Breast epithelium (tissue), 4 donors: ENCODE results near the gene FLNB. TPM values are rescaled to one million over a fixed set of nuclear protein-coding genes. Genes with fewer than 3 reads are reported as not detected.

Experiments
- DNase-seq, 2 donors: peaks; one replicate each; pipeline ENCODE4 v3.0.0-alpha.2; 2019; ENCODE audit warnings: low spot score in 2 of 2
- H3K27ac ChIP-seq, 2 donors: fragments of 200-600 bp; sonication (generic) in 1 of 2; one replicate each; pipeline ENCODE4 v1.5.1; 2016 to 2019; ENCODE audit warnings: mild to moderate bottlenecking in 1 of 2
- H3K27me3 ChIP-seq, 2 donors: fragments of 200-600 bp; sonication (generic) in 1 of 2; one replicate each; pipeline versions ENCODE4 v1.5.1 to v1.6.0; 2017 to 2019; ENCODE audit warnings: control low read depth in 1 of 2, mild to moderate bottlenecking in 1 of 2
- H3K36me3 ChIP-seq: fragments of 200-600 bp; one replicate; pipeline ENCODE4 v1.5.1; 2019
- H3K4me1 ChIP-seq, 2 donors: fragments of 200-600 bp; sonication (generic); one replicate each; pipeline ENCODE4 v1.5.1; 2016 to 2019; ENCODE audit warnings: control low read depth in 1 of 2
- H3K4me3 ChIP-seq, 3 donors: fragments of 200-600 bp; sonication (generic); 1 replicate in 2 of 3; 2 replicates in 1 of 3; pipeline ENCODE4 v1.5.1; 2016 to 2019; ENCODE audit warnings: mild to moderate bottlenecking in 3 of 3, moderate library complexity in 2 of 3
- H3K9me3 ChIP-seq, 2 donors: fragments of 200-600 bp; sonication (generic) in 1 of 2; one replicate each; pipeline ENCODE4 v1.5.1; 2016 to 2019; ENCODE audit warnings: control low read depth in 1 of 2
- POLR2A ChIP-seq: fragments of 450-650 bp; IDR thresholded peaks from one replicate; pipeline ENCODE4 v1.6.1; 2016; ENCODE audit warnings: antibody characterized with exemption, mild to moderate bottlenecking, moderate library complexity
- POLR2AphosphoS5 ChIP-seq, 3 donors: sonication (generic); formaldehyde crosslinking; IDR thresholded peaks; one replicate each; pipeline ENCODE4 v1.6.1; 2017; ENCODE audit warnings: antibody characterized with exemption in 3 of 3
- intact Hi-C: fragments of 100-400 bp; cut with DNase I; formaldehyde crosslinking; loops from one replicate; pipeline ENCODE4 v1.15.1; 2023; ENCODE audit warnings: low total_unique reads
- total RNA-seq, 3 donors: library from RNA; depleted of rRNA; stranded (reverse); fragments of >200 nt; gene quantifications; one replicate each; pipeline ENCODE4 v1.1.0, GENCODE V29; 2016
- TF ChIP-seq, protein P1 (sequence below), 3 donors: fragments of 450-650 bp; IDR thresholded peaks; one replicate each; pipeline ENCODE4 v1.5.1; 2016 to 2017; ENCODE audit warnings: antibody characterized with exemption in 3 of 3, mild to moderate bottlenecking in 3 of 3, moderate library complexity in 3 of 3

Gene FLNB
- total RNA-seq, 3 donors from 2014 or later, result 40.3 to 242 (median 164) TPM

DNA sequence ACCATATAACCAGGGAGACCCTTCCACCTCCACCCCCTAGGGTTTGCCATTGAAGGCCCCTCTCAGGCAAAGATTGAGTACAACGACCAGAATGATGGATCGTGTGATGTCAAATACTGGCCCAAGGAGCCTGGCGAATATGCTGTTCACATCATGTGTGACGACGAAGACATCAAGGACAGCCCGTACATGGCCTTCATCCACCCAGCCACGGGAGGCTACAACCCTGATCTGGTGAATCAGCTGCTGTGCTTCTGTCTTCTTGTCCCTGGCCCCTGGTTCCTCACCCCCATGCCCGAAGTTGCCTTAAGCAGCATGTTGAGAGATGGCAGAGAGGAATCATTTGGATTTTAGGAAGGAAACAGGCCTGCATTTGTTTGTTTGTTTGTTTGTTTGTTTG lies 98.4 kb downstream of the FLNB start:
- Histone ChIP-seq H3K36me3 (no peaks in the 10 kb centered on the region), H3K27me3 (no peaks in the 10 kb centered on the region), H3K4me3 (no peak overlapping the region), H3K27ac (peak overlapping the region; percentile 25 to 45), H3K9me3 (no peaks in the 10 kb centered on the region), H3K4me1 (peaks cover 0 to 24% of the 10 kb centered on the region in 2 donors)
- intact Hi-C loops, result no loop called here
- TF ChIP-seq, protein P1, sequence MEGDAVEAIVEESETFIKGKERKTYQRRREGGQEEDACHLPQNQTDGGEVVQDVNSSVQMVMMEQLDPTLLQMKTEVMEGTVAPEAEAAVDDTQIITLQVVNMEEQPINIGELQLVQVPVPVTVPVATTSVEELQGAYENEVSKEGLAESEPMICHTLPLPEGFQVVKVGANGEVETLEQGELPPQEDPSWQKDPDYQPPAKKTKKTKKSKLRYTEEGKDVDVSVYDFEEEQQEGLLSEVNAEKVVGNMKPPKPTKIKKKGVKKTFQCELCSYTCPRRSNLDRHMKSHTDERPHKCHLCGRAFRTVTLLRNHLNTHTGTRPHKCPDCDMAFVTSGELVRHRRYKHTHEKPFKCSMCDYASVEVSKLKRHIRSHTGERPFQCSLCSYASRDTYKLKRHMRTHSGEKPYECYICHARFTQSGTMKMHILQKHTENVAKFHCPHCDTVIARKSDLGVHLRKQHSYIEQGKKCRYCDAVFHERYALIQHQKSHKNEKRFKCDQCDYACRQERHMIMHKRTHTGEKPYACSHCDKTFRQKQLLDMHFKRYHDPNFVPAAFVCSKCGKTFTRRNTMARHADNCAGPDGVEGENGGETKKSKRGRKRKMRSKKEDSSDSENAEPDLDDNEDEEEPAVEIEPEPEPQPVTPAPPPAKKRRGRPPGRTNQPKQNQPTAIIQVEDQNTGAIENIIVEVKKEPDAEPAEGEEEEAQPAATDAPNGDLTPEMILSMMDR (IDR thresholded peaks at IDR 0.05), result no peak
- TF ChIP-seq POLR2A (no peak), POLR2AphosphoS5 (IDR thresholded peaks at IDR 0.05) (no peak)
- no peak for DNase-seq

DNA sequence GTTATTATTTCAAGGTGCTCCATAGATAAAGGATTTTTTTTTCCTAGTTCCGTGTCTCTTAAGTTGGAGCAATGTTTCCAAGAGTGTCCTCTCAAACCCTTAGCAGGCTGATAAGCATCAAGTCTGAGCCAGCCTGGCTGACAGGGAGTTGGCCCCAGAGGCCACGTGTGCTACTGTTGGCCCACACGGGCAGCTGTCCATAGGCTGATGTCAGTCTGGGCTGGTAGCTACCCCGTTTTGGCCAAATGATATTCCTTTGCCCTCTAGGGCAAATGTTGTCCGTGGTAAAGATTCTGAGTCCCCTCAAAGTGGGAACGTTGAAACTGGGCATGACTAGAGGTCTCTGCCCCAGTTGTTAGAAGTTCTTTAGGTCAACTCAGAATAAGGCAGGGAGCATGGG lies 99.4 kb downstream of the FLNB start:
- Histone ChIP-seq H3K4me3 (no peak overlapping the region), H3K4me1 (peaks cover 0 to 19% of the 10 kb centered on the region in 2 donors), H3K27ac (peak overlapping the region; percentile 8 to 45), H3K36me3 (no peaks in the 10 kb centered on the region), H3K9me3 (no peaks in the 10 kb centered on the region), H3K27me3 (no peaks in the 10 kb centered on the region)
- TF ChIP-seq, protein P1 (IDR thresholded peaks at IDR 0.05), result no peak
- TF ChIP-seq POLR2AphosphoS5 (IDR thresholded peaks at IDR 0.05) (no peak), POLR2A (no peak)
- no peak for DNase-seq
- intact Hi-C loops, result no loop called here

DNA sequence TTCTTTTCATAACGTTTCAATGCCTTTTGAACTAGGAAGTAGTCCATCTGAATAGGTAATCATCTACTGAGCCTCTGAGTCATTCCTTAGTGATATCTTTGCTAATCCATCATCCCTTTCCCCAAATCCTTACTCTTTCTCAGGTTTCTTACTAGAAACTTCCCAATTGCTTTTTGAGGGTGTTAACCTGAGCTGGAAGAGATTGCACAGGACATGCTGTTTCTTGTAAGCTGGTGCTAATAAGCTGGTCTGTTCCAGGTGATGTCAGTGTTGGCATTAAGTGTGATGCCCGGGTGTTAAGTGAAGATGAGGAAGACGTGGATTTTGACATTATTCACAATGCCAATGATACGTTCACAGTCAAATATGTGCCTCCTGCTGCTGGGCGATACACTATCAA lies 101.5 kb downstream of the FLNB start:
- no peak overlapping the region for H3K4me3 ChIP-seq
- no peaks in the 10 kb centered on the region for H3K36me3 ChIP-seq
- intact Hi-C loops, result loop anchor here (10.0 kb wide), 1 partner anchor 165 kb away; no protein-coding TSS in a partner anchor
- H3K9me3 ChIP-seq, result no peaks in the 10 kb centered on the region
- H3K4me1 ChIP-seq, result peaks cover 0 to 5% of the 10 kb centered on the region in 2 donors
- H3K27me3 ChIP-seq, result no peaks in the 10 kb centered on the region
- no peak for DNase-seq
- H3K27ac ChIP-seq, result no peak overlapping the region
- TF ChIP-seq POLR2A (no peak), POLR2AphosphoS5 (IDR thresholded peaks at IDR 0.05) (no peak)
- TF ChIP-seq, protein P1 (IDR thresholded peaks at IDR 0.05), result no peak

DNA sequence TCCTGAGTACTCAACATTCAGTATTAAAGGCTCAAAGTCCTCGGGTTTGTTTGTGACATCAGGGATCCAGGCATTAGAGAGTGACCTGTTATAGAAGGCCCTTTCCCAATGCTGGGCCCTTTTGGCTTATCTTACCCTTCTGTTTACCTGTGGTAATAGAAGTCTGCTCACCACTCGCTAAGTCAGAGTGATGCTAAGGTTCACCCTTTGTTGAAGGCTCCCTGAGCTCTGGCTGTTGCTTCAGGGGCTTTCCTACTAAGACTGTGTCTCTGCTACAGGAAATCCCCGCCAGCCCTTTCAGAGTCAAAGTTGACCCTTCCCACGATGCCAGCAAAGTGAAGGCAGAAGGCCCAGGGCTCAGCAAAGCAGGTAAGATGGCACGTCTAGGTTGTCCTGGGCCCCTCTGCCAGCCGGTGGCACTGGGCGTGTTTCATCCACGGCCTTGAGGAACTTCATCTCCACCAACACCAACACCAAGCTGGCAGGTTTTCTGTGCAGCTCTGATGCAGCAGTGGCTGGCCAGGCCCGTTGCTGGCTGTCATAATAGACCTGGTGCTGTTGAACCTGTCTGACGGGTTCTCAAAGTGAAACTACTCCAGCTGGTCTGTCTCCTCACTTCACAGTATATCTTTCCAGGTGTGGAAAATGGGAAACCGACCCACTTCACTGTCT lies 103.4 kb downstream of the FLNB start:
- peak; percentile 86 to 93 for DNase-seq
- intact Hi-C loops, result loop anchor here (10.0 kb wide), 1 partner anchor 167 kb away; no protein-coding TSS in a partner anchor
- no peaks in the 10 kb centered on the region for H3K36me3 ChIP-seq

DNA sequence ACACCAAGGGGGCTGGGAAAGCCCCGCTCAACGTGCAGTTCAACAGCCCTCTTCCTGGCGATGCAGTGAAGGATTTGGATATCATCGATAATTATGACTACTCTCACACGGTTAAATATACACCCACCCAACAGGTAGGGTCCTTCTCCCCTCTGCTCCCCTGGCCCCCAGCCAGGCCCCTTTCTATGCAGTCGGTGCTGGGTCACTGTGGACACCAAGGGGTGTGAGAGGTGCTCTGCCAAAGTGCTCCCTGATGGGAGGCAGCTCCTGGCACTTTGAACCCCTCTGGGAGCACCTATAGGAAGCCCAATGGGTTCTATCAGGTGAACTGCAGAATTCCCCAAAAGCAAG lies 103.9 kb downstream of the FLNB start:
- H3K4me1 ChIP-seq, result no peaks in the 10 kb centered on the region
- intact Hi-C loops, result loop anchor here (10.0 kb wide), 1 partner anchor 167 kb away; no protein-coding TSS in a partner anchor
- H3K36me3 ChIP-seq, result no peaks in the 10 kb centered on the region
- TF ChIP-seq POLR2A (no peak), POLR2AphosphoS5 (IDR thresholded peaks at IDR 0.05) (no peak)
- TF ChIP-seq, protein P1 (IDR thresholded peaks at IDR 0.05), result no peak
- DNase-seq, result no peak
- no peaks in the 10 kb centered on the region for H3K9me3 ChIP-seq
- no peak overlapping the region for H3K4me3 ChIP-seq
- H3K27me3 ChIP-seq, result no peaks in the 10 kb centered on the region
- peak overlapping the region; percentile 60 to 88 for H3K27ac ChIP-seq

More for the DNA sequence above, 103.4 kb downstream of the FLNB start:
- Histone ChIP-seq H3K9me3 (no peaks in the 10 kb centered on the region), H3K4me3 (no peak overlapping the region), H3K27me3 (no peaks in the 10 kb centered on the region), H3K4me1 (no peaks in the 10 kb centered on the region), H3K27ac (peak overlapping the region; percentile 87 to 88)
- TF ChIP-seq, protein P1 (IDR thresholded peaks at IDR 0.05), result no peak
- peak in 2 of 3 donors; percentile 60 to 85 for TF ChIP-seq POLR2AphosphoS5 (IDR thresholded peaks at IDR 0.05)
